ENCODE results near the gene SBK1. TPM values are rescaled to one million over a fixed set of nuclear protein-coding genes. Genes with fewer than 3 reads are reported as not detected.
A peak's percentile ranks its signal among the peaks of the same experiment; 100 is the strongest.

Gene SBK1
- total RNA-seq, 6 experiments from 2014 or later: 0.04 to 0.12 (median 0.07) TPM

GRCh38 chr16:28320741-28321140 lies 28.4 kb downstream of the SBK1 start:
- TF ChIP-seq CTCF (IDR thresholded peaks at IDR 0.05) (no peak), POLR2A (IDR thresholded peaks at IDR 0.05) (no peak)
- intact Hi-C loops (cut with DNase I): no loop called here
- no peaks in the 10 kb centered on the region for H3K27me3 ChIP-seq
- no peak overlapping the region for H3K4me3 ChIP-seq
- H3K36me3 ChIP-seq: no peaks in the 10 kb centered on the region
- no CpG with 5 or more reads among the region's 49 CpGs for WGBS (ENCODE audit: insufficient coverage, low coverage, low lambda C conversion rate, missing lambda C conversion rate)
- no peak overlapping the region for H3K27ac ChIP-seq
- DNase-seq: peak in 1 of 3 donors; percentile 53
- H3K9me3 ChIP-seq: no peaks in the 10 kb centered on the region
- ATAC-seq: no peak
- no peaks in the 10 kb centered on the region for H3K4me1 ChIP-seq

GRCh38 chr16:28321700-28322411 lies 29.5 kb downstream of the SBK1 start:
- intact Hi-C loops (cut with DNase I): no loop called here
- no peaks in the 10 kb centered on the region for H3K9me3 ChIP-seq
- DNase-seq: peak in 2 of 3 donors; percentile 43 to 54
- H3K4me3 ChIP-seq: no peak overlapping the region
- no peak overlapping the region for H3K27ac ChIP-seq
- no peaks in the 10 kb centered on the region for H3K27me3 ChIP-seq
- peak; percentile 54 to 69 (median 66) for ATAC-seq
- no peaks in the 10 kb centered on the region for H3K36me3 ChIP-seq
- no peak for TF ChIP-seq POLR2A (IDR thresholded peaks at IDR 0.05)
- TF ChIP-seq CTCF (IDR thresholded peaks at IDR 0.05): peak; percentile 64 to 71 (median 70)
- WGBS (ENCODE audit: insufficient coverage, low coverage, low lambda C conversion rate, missing lambda C conversion rate): 31% methylated on average over 4 of the region's 20 CpGs
- H3K4me1 ChIP-seq: no peaks in the 10 kb centered on the region

- no peak overlapping the region for H3K27ac ChIP-seq
- no peaks in the 10 kb centered on the region for H3K27me3 ChIP-seq
- no peaks in the 10 kb centered on the region for H3K9me3 ChIP-seq
- DNase-seq: peak in 1 of 3 donors; percentile 6
- TF ChIP-seq POLR2A (IDR thresholded peaks at IDR 0.05) (no peak), CTCF (IDR thresholded peaks at IDR 0.05) (no peak)
- peak in 1 of 4 donors; percentile 11 for ATAC-seq
- H3K4me1 ChIP-seq: no peaks in the 10 kb centered on the region
- intact Hi-C loops (cut with DNase I): no loop called here
- H3K4me3 ChIP-seq: no peak overlapping the region
- WGBS (ENCODE audit: insufficient coverage, low coverage, low lambda C conversion rate, missing lambda C conversion rate): 84% methylated on average over 3 of the region's 5 CpGs
- no peaks in the 10 kb centered on the region for H3K36me3 ChIP-seq
These were observed 32.0 kb downstream of the SBK1 start for GRCh38 chr16:28324235-28324886.

- Histone ChIP-seq H3K36me3 (no peaks in the 10 kb centered on the region), H3K4me3 (no peak overlapping the region), H3K27me3 (no peaks in the 10 kb centered on the region), H3K4me1 (no peaks in the 10 kb centered on the region), H3K27ac (no peak overlapping the region), H3K9me3 (no peaks in the 10 kb centered on the region)
- intact Hi-C loops (cut with DNase I): no loop called here
- peak in 1 of 3 donors; percentile 13 for DNase-seq
- ATAC-seq: no peak
- TF ChIP-seq CTCF (IDR thresholded peaks at IDR 0.05) (no peak), POLR2A (IDR thresholded peaks at IDR 0.05) (no peak)
- WGBS (ENCODE audit: insufficient coverage, low coverage, low lambda C conversion rate, missing lambda C conversion rate): 77% methylated on average over 3 of the region's 3 CpGs
These were observed 32.6 kb downstream of the SBK1 start for GRCh38 chr16:28324887-28325279.
